Measurements from ENCODE around the gene MPHOSPH9. TPM values are rescaled to one million over a fixed set of nuclear protein-coding genes. Genes with fewer than 3 reads are reported as not detected.

Gene MPHOSPH9
- total RNA-seq, 1 experiment from 2014 or later: 34.3 TPM

DNA sequence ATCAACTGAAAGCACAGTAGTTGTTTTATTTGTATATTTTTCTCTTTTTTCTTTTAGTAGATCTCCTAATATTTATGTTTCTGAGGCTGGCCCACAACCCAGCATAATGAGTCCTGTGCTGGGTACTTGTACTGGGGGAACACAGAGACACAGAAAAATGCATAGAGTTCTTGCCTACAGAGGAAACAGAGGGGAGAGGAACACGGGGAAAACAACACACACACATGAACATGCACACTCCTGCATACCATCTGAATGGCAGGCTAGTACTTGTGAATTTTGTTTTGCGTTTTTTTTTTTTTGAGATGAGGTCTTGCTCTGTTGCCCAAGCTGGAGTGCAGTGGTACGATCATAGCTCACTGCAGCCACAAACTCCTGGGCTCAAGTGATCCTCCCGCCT is 103.3 kb downstream of the MPHOSPH9 start:
- no peak for DNase-seq (ENCODE audit: low spot score)

DNA sequence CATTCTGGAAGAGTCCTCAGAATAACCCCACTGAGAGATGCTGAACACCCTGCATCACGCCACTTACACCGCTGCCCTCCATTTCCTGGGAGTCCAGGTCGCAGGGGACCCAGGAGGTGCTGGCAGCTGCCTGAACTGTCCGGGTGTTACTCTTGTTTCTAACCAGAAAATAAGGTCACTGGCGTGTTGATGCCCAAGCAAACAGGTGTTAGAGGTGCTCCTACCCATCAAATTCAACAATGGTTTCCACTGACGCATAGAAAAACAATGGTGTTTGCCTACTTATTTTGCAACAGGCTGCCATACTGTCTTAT is 105.8 kb downstream of the MPHOSPH9 start:
- DNase-seq (ENCODE audit: low spot score): no peak

DNA sequence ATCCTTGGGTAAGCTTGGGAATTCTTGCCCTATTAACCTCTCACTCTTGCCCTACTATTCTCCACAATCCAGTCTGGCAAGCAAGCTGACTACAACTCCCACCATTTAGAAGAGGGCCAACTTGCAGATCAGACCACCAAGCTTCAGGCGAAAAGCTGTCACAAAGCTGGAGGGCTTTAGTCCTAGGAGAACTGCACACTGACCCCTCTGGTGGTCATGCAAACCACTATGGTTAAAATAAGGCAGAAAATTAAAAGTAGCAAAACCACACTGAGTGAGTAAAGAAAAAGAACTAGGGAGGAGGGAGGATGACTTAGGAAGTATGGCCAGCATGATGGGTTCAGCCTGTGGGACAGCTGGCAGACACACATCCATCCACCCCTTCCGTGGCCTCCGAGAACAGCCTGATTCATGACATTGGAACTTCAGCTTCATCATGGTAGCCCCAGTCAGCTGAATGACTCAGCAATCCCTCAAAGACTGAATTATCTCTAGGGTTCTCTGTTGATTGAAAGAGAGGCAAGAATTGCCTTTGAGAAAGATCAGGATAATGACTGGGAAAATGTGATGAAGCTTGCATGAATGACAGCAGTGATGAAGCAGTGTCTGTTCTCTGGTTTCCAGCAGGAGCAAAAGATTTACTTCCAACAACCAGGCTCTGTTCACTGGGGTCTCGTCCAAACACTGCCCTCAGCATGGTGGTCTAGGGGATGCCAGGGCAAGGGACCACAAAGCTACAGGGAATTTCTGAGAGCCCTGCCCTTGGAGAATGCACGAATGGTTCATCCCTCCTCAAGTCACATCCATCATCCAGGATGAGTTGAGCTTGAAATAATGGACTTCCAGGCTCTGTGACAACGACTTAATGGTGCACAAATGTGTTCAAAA is 106.4 kb downstream of the MPHOSPH9 start:
- DNase-seq (ENCODE audit: low spot score): peak; percentile 56

DNA sequence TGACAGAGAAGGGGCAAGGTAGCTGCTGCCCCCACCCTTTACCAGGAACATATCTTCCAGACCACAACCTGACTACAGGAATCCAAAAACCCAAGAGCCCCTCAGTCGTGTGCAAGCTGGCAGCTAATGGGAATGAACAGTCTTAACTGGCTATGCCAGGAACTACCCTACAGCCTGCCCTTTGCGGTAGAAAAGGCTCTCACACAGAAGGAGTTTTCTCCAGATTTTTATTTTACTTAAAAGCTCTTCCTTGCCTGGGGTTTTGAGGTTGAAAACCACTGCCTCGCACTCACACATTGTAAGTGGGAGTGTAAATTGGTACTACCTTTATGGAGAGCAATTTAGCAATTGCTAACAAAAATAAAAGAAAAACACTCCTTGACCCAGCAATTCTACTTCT is 110.3 kb downstream of the MPHOSPH9 start:
- DNase-seq (ENCODE audit: low spot score): no peak

DNA sequence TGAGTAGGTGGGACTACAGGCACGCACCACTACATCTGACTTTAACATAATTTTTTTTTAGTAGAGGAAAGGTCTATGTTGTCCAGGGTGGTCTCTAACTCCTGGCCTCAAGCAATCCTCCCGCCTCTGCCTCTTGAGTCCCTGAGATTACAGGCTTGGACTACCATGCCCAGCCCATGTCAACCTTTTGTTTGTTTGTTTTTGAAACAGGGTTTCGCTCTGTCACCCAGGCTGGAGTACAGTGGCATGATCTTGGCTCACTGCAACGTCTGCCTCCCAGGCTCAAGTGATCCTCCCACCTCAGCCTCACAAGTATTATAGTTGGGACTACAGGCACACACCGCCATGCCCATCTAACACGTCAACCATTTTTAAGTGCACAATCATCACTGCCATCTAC is 111.3 kb downstream of the MPHOSPH9 start:
- DNase-seq (ENCODE audit: low spot score): no peak

DNA sequence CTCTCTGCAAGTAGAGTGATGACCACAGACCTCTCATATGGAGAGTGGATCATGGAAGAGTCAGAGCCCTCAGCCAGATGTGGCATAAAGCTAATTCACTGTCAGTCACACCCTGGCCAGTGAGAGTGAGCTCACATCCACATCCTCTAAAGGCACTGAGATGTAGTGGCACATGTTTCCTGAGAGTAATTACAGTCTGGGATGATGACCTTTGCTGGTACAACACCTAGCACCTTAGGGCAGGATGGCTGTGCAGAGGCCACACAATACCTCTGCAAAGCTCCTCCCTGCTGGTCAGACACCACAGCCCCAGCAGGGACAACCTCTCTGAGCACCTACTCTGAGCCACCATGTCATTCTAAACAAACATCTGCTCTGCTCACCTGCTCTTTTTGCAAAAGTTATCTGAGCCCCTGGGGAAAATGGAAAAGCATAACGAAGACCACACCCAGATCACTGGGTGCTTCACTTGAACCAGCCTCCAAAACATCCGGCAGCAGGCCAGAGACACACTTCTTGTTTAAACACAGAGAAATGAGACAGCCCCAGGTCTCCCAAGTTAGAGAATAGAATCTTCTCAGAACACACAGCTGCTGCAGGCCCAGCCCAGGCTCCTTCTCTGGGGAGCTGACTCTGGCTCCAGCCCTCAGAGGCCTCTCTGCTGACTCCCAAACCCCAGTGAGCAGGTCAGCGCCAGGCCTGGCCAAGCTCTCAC is 112.3 kb downstream of the MPHOSPH9 start:
- DNase-seq (ENCODE audit: low spot score): no peak

DNA sequence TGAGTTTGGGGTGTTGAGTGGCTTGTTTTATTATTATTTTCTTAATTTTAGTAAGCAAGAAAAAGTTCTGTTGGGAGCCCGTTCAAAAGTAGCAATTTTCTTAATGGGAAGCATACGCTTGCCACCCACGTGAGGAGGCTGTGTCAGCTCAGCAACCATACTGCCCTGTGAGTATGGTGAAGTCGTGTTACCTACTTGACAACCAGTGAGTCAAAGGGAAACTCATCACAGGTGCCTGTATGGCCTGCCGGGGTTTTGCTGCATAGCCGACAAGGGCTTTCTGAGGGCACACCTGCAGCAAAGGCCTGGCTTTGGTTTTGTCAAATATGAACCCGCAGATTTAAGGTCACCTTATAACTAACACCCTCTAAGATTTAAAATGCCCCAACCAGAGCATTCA is 113.1 kb downstream of the MPHOSPH9 start:
- DNase-seq (ENCODE audit: low spot score): no peak

DNA sequence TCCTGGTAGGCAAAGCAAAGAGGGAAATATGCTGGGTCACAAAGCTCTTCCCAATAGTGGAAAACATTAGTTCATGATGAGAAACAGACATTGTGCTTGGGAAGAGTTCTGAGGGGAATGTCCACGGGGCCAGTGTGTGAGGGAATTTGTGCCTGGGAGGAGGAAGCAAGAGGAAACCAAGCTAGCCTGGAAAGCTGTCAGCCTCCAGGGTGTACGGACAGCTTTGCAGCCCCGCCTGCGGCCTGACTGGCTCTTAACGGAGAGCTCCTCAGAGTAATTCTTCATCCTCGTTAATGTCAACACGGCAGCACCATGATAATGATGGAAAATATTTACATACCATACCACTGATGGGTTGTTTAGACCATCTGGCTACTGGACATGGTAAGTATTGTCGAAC is 114.4 kb downstream of the MPHOSPH9 start:
- no peak for DNase-seq (ENCODE audit: low spot score)

DNA sequence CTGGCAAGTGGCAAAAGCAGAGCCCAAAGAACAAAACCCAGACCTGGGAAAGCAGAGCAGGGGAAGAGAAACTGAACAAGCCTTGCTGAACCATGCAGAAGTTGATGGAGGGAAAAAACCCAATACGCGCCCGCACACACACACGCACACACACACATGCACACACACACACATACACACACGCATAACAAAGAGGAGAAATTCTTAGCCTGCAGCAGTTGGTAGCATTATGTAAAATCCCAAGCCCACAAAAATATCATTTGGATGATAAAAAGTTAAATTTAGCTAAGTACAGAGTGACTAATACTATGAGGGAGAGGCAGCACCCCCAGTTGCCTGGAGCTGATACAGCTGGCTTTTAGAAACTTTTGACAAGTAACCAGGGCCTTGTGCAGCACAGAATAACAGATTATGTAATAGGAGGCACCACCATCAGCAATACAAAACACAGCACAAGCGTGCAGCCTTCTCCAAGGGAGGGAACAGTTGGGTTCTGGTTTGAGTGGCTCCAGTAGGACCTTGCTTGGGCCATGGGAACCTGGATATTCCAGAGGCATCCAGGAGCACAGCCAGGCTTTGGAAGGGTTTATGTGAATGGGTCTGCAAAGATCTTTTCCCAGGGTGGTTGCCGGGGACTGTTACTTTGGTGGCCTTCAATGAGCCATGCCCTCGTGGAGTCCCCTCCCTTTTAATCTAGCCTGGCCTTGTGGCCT is 117.4 kb downstream of the MPHOSPH9 start:
- DNase-seq (ENCODE audit: low spot score): no peak

DNA sequence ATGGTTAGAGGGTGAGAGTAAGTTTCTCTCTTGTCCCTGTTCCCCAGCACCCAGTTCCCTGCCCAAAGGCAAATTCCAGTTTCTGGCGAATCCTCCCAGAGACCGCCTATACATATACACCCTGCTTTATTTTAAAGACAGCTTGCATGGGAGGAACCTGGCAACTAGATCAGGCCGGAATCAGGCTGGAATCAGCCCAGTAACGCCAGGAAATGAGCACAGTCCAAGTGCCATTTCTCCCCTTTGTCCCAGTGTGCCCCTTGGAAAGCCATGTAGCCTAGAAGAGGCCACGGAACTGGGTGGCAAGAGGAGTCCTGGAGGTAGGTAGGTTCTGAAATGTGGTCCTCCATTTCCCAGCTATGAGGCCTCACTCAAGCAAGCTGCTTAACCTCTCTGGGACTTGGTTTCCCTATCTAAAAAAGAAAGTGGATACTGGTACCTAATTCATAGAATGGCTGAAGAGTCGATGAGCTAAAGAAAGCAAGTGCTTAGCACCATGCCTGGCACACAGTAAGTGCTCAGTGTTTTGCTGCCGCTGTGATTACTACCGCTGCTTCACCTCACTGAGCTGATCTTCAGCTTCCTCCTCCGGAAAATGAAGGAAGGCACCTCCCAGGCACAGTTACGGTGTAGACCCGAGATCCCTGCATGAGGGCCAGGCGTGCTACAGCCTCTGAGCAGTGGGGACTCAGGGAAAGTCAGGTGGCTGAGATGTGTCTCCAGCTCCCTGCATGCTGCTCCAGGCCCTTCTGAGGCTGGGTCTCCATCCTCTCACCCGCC is 118.4 kb downstream of the MPHOSPH9 start:
- DNase-seq (ENCODE audit: low spot score): no peak

DNA sequence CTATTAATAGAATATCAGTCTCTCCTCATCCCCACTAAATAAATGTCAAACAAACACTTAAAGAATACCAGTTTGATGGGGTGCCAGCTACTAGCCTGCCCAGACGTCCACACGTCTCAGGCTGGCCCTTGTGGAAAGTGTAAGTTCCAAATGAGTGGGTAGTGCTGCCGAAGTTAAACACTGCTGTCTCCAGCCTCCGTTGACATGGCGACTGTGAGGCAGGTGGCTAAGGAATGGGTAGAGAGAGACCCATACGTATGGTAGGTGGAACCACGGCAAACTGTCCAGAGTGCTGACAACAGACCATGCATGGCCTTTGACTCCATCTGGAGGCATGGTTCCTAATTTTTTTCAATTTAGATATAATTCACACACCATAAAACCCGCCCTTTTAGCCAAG is 119.9 kb downstream of the MPHOSPH9 start:
- no peak for DNase-seq (ENCODE audit: low spot score)

DNA sequence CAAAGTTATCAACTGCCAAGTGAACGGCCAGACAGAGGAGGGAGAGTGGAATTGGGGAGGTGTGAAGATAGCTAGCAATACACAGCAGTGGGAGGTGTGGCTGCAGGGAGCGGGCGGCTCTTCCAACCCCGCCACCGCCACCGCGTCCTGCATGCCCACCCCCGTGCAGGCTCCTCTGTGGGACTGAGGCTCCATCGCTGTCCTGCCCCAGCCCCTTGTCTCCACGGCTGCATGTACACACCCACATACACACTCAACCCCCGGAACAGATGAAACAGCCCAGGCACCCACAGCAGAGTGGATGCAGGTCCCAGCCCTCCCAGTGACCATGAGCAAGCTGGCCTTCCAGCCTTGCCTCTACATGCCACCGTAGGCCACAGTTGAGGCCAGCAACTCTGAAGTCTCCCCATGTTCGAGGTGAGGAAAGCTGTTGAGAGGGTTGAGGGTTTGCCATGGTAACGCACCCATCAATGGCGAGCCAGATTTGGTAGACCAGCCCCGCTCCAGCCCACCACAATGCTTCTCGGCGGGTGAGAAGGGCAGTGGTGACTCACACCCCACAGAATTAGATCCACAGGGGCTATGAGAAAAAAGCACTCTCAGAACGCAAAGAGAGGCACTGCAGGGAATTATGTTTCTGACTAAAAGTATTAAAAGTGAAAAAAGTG is 121.3 kb downstream of the MPHOSPH9 start:
- DNase-seq (ENCODE audit: low spot score): no peak

DNA sequence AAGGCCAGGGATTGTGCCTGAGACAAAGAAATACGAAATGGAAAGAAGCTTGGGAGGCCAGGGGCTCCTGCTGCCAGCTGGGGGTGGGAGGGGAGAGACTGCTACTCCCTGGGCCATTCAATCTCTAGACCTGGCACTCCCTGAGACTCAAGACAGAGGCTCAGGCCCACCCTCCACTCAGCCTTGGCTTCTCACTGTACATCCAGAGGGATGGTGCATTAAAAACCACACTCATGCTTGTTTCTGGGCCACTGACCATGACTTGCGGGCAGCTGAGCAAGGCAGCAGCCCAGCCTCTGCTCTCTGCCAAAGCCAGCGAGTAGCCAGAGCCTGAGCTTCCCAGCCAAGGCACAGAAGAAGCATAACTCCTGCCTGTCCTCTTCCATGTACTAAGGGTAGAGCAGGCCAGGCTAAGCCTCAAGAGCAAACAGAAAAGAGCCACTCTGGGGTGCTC is 123.6 kb downstream of the MPHOSPH9 start:
- no peak for DNase-seq (ENCODE audit: low spot score)

DNA sequence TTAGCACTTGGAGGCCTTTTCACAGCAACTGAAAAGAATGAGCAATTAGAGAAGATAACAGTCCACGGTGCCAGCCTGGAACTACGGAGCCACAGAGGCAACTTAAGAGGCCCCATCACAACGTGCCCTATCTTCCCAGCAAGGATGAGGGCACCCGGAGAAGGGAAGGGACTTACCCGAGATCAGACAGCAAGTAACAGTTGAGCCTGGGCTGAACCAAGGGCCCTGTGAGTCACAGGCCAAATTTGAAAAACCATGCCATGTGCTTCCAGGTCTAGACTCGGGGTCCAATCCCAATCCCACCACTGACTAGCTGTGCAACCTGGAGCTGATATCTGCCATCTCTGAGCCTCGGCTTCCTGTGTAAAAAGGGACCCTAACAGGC is 124.3 kb downstream of the MPHOSPH9 start:
- no peak for DNase-seq (ENCODE audit: low spot score)

DNA sequence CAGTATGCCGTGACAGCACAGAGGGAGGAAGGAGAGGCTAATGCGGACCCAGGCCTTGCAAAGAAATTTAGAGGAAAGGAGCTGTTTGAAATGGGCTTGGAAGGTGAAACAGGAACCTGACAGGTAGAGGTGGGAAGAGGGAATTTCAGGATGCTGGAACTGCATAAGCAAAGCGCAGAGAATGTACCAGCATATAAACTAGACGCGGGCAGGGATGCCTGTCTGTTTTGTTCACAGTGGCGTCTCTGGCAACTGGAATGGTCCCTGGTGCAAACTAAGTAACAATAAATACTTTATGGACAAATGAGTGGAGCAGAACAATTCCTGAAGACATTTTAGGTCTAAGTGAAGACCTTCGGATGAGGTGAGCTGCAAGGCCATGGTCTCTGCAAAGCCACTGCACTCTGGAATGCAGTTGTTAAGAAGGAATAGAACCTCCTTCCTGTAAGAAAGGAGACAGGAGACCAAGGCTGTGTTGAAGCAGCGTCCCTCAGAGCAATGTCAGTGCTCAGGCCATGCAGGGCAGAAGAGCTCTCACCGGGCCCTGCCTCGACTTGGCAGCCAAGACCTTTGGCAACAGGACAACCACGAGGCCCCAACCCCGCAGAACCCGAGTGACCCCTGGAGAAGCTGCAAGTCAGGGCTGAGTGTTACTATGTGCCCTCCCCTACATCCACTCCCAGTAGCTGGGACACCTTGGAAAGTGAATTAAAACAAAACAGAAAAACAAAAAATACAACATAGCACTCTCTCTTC is 124.8 kb downstream of the MPHOSPH9 start:
- no peak for DNase-seq (ENCODE audit: low spot score)

DNA sequence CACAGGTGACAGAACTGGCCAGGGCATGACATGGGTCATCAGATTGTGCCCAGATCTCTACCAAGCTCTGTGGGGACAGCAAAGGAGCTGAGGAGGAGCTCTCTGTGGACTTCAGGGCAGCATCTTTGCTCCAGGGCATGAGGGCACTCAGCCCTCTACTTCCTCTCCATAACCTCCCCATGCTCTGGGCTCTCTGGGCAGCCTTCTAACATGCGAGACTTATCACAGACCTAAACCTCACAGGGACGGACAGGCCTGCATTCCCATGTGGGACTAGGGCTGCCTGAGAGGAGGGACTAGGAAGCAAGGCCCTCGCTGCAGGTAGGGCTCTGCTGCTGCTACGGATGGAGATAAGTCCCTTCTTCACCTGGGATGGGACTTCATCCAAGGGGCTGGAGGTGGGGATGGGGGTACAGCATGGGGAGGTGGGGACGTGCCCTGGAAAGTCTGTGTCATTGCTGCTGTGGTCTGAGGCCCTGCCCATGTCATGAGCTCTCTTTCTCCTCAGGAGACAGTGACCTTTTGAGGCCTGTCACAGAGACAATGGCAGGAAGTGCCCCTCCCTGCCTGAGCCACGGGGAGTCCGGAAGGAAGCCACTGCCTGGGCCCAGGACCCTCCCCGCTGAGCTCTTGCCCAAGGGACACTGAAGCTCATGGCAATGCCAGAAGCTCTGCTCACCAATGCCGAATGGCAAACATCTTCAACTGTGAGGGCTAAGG is 126.1 kb downstream of the MPHOSPH9 start:
- no peak for DNase-seq (ENCODE audit: low spot score)

DNA sequence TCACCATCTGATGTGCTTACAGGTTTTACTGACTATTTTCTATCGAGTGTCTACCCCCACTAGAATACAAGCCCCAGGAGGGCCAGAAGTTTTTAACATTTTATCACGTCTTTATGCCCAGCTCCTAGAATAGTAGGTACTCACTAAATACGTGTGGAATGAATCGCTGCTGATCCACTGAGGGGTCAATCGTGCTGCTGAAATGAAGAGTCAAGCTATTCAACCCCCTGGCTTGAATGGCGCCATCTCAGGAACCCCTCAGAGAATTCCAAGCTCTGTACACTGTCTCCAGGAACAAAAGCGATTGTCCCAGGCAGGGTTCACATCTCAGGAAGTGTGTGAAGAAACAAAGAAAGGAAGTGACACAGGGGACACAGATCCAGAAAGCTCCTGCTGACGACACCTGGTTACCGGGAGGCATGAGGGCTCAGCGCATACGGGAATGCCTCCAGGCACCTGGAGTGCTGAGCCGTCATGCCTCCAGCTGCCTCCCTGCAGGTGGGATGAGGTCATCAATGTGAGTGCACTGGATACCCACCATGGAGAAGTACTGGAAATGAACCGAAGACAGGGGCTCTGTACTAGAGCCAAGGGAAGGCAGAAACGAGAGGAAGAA is 127.6 kb downstream of the MPHOSPH9 start:
- DNase-seq (ENCODE audit: low spot score): no peak

DNA sequence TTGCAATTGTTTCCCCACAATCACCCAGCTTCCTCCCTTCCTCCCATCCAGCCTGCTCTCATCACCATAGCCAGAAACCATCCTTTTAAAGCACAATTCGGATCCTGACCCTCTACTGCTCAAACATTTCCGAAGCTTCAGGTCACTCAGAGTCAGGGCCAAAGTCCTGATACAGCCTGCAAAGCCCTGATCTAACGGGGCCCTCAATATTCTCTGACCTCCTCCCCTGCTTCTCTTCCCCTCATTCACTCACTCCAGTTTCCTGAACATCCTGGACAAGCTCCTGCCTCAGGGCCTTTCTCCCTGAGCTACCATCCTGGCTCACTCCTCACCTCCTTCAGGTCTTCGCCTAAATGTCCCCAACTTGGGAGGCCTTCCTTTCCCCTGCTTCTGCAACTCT is 128.1 kb downstream of the MPHOSPH9 start:
- DNase-seq (ENCODE audit: low spot score): no peak
